ENCODE measurements around the gene TGFB2.

TGFB2 gene

GRCh38 chr1:218430822-218431221, 85.7 kb downstream of the TGFB2 start:
- DNase-seq: no peak

DNA sequence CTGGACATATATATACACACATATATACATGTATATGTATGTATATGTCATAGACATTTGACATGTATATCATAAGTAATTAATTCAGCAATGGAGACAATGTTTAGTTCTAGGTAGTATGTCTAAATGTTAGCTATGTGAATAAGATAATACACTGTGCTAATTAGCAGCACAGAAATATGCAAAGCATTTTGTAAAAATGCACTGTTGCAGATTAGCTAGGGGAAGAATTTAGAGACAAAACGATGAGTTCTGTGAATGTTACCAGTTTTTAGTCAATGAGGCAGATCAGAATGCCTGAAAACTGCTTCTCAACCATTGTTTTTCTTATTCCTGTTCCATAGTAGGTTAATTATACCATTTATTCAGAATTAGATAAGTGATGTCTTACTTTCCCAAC, 86.3 kb downstream of the TGFB2 start:
- no peak for DNase-seq

- DNase-seq: no peak
Measured at GRCh38 chr1:218433744-218434143, 88.6 kb downstream of the TGFB2 start.

- no peak for DNase-seq
Measured at GRCh38 chr1:218435528-218435927, 90.4 kb downstream of the TGFB2 start.

- DNase-seq: no peak
Measured at GRCh38 chr1:218436346-218436745, 91.2 kb downstream of the TGFB2 start.

DNA sequence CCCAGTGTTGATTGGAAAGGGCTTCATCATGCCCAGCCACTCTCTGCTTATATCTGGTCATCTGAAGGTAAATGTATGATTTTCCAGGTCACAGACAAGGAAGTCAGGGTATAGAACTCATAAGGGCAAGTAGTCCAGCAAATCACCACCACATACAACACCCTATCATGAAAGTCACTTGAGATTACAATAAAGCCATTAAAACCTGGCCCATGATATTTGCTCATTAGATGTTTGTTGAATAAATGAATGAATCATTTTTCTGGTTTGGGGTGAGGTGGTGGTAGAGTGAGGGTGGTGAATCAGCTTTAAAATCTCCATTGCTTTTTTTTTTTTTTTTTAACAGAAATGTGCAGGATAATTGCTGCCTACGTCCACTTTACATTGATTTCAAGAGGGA, 91.9 kb downstream of the TGFB2 start:
- DNase-seq: no peak

DNA sequence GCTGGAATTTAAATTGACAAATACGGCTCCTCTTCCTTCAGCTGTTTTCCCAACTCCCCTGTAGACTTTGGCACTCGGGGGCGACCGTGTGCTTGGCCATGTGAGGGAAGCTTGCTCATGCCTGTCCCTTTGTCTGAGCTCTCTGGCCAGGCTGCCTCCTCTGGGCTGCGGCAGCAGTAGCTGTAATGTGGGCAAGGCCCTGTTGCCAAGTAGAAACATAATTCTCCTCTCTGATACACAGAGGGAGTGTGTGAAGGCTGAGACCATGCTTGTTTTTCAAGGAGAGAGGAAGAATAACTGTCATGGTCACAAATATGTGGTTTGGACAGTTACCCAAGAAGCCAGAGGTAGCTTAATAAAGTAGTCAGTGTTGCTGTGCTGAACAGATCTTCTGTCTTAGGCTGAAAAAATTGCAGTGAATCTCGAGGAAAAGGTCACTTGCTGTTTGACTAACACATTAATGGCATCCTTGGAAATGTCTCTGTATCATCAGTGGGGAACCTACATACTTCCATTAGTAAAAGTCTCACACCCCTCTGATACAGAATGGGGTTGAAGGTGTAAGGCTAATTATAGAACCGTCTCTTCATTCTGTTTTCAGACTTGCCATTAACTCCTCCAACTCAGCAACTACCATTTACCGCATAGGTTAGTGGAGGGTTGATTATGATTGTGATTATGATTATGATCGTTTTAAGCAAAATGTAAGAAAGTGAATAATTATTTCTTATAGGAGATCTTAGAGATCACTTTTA, 94.6 kb downstream of the TGFB2 start:
- DNase-seq: no peak

DNA sequence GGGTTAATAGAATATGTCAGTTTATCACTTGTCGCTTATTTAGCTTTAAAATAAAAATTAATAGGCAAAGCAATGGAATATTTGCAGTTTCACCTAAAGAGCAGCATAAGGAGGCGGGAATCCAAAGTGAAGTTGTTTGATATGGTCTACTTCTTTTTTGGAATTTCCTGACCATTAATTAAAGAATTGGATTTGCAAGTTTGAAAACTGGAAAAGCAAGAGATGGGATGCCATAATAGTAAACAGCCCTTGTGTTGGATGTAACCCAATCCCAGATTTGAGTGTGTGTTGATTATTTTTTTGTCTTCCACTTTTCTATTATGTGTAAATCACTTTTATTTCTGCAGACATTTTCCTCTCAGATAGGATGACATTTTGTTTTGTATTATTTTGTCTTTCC, 98.1 kb downstream of the TGFB2 start:
- DNase-seq: no peak

DNA sequence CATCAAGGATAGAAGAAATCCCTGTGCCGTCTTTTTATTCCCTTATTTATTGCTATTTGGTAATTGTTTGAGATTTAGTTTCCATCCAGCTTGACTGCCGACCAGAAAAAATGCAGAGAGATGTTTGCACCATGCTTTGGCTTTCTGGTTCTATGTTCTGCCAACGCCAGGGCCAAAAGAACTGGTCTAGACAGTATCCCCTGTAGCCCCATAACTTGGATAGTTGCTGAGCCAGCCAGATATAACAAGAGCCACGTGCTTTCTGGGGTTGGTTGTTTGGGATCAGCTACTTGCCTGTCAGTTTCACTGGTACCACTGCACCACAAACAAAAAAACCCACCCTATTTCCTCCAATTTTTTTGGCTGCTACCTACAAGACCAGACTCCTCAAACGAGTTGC, 99.0 kb downstream of the TGFB2 start:
- no peak for DNase-seq

DNA sequence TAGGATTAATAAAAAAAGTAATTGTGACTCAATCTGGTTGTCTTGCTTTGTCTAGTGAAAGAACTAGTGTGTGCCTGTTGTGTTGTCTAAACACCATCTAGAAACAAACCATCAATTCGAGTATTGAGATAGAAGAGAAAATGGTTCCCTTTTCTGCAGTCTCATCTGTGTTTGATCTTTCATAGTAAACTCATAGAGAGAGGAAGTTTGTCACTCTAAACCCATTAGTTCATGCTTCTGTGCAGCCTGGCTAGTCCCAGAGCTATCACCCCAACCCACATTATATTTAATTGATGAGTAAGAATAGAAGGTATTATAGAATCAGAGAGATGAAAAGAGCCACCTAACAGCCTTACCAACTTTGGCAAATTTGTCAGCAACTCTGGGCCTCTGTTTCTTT, 99.5 kb downstream of the TGFB2 start:
- no peak for DNase-seq

- DNase-seq: no peak
Measured at GRCh38 chr1:218447010-218447689, 102.0 kb downstream of the TGFB2 start.

DNA sequence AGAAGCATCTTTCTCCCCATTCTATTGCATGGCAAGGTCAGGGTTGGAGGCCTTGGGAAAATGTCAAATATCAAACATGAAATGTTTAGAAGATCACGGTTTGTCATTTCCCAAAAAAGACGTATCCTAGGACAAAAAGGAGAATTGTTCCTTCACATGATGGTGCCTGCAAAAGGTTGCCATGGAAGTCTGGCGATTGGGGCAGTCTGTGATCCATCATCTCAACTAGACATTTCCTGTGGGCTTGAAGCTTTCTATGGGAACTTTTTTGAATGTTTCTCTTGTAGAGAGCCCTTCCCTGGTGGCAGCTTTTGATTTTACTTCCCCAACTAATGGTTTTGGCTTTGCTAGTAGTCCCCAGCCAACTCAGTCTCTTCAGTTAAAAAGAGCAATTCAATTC, 106.3 kb downstream of the TGFB2 start:
- DNase-seq: no peak

DNA sequence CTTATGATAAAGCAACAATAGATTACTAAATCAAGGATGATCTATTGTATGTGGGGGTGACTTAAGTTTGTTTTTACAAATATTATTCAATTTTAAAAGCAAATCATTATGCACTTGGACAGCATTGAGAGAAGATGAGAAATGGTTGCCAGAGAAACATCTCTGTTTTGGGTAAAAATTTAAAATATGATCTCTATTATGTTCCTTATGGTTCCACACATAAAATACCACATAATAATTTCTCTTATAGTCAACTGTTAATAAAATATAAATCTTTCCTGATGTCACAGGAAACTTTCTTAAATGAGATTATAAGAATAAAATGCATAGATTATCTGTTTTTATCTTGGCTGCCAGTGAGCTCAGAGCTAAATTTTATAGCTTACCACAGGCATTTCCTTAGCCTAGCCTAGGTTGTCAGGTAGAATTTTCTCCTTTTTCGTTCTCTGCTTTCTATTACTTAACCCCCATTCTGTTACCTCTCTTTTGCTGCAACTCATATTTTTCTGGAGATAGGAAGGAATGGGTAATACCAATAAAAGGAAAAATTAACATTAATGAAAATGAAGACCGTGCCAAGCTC, 109.7 kb downstream of the TGFB2 start:
- no peak for DNase-seq

DNA sequence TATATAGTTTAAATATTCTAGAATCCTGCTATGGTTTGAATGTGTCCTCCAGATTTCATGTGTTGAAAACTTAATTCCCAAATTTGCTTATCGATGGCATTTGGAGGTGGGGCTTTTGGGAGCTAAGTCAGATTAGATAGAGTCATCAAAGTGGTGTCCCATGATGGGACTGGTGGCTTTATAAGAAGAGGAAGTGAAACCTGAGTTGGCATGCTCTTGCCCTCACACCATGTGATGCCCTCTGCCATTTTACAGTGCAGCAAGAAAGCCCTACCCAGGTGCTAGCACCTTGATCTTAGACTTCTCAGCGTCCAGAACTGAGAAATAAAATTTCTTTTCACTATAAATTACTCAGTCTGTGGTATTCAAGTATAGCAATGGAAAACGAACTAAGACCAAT, 111.3 kb downstream of the TGFB2 start:
- no peak for DNase-seq

GRCh38 chr1:218459450-218459849, 114.3 kb downstream of the TGFB2 start:
- no peak for DNase-seq

- DNase-seq: no peak
Measured at GRCh38 chr1:218459878-218460711, 115.0 kb downstream of the TGFB2 start.

GRCh38 chr1:218461351-218461750, 116.2 kb downstream of the TGFB2 start:
- no peak for DNase-seq

DNA sequence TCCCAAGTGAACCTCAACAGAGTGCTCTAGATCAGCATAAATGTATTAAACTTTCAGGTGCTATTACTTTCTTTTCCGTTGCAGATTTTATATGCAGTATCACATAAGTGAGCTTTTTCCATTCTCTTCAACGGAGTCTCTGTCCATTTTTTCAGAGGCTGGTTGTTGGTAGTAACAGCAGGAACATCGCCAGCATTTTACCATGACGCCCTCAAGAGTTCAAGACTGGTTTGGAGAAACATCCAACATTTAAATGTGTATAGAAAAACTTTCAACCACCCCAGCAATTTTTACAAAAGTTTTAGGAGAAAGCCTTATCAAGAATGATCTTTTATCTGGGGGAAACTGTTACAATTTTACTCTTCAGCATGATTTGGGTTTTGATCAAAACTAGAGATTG, 117.0 kb downstream of the TGFB2 start:
- no peak for DNase-seq

- no peak for DNase-seq
Measured at GRCh38 chr1:218462587-218462986, 117.5 kb downstream of the TGFB2 start.

- no peak for DNase-seq
Measured at GRCh38 chr1:218463194-218464156, 118.3 kb downstream of the TGFB2 start.

DNA sequence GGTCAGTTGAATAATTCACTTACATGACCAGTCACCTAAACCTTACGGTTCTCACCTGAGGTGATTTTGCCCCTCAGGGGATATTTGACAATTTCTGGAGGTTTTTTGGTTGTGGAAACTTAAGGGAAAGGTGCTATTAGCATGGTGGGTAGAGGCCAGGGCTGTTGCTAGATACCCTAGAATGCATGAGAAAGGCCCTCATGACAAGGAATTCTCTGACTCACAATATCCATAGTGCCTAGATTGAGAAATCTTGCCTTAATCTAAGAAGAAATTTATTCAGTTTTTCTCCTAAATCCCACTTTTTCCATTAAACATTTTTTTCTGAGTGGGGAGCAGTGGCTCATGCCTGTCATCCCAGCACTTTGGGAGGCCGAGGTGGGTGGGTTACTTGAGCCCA, 119.7 kb downstream of the TGFB2 start:
- no peak for DNase-seq

DNA sequence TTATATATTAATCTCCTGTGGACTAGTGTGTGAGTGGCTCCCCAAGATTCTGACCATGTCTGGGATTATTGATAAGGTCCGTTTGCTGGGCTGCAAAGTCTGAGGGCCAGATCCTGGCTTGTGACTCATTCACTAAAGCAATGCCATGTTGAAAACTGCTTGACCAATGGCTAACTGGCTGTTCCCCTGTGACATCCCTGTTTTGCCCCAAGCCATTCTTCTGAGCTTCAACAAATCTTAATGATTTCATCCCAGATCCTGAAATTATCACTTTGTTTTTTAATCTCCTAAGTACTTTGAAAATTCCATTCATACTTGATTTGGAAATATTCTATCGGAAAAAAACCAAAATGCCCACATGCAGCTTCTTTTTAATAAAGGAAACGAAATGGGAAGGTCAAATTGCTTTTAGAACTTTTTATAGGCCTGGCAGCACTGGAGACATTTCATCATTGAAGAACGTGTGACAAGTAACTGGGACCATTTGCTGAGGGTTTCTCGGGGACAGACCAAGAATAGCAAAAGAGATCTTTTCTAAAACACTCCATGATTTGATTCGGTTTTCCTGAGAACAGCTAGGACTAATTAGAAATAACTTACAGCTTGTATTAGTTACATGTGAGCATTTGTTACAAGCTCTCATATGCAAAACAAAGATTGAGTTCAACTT, 121.3 kb downstream of the TGFB2 start:
- DNase-seq: no peak

Data from activated CD4-positive, alpha-beta T cell treated with anti-CD3 and anti-CD28 coated beads for 4 hours (primary cell).